Endothelial cell of umbilical vein (primary cell): ENCODE results near the gene MED7. TPM values are rescaled to one million over a fixed set of nuclear protein-coding genes. Genes with fewer than 3 reads are reported as not detected.

ENCODE experiments used
- BruUV-seq: library from RNA; stranded (reverse); fragments of 400-500 nt; replicated peaks from 2 replicates; lab custom pipeline; 2021; lab: Mats Ljungman, UMichigan
- CTCF ChIA-PET: fragments of 300-600, 350-600 bp; sonication (Branson Sonifier 250); formaldehyde crosslinking; loops from one replicate; lab custom pipeline; 2021; ENCODE audit warnings: antibody characterized with exemption, inconsistent platforms; lab: Charles Lee
- POLR2A ChIA-PET: fragments of 300-600, 350-600 bp; sonication (Branson Sonifier 250); formaldehyde crosslinking; loops from one replicate; lab custom pipeline; 2021; ENCODE audit warnings: antibody characterized with exemption, inconsistent platforms; lab: Charles Lee
- DNase-seq: peaks from one replicate; pipeline ENCODE4 v3.0.0-alpha.2; 2011; ENCODE audit warnings: low read depth, low spot score
- FAIRE-seq: peaks from 2 replicates; lab custom pipeline; 2011; peaks lifted over from hg19 to GRCh38; lab: Jason Lieb, UNC
- H2AFZ ChIP-seq: 2 replicates; pipeline ENCODE4 v1.6.0; 2012; ENCODE audit warnings: low read depth, low read length, control low read depth, inconsistent platforms
- H3K27ac ChIP-seq: 2 replicates; pipeline ENCODE4 v1.5.1; 2011; ENCODE audit warnings: low read depth, mild to moderate bottlenecking, control low read depth, low read length, moderate library complexity; ENCODE audit not compliant: insufficient read depth
- H3K27me3 ChIP-seq, 2 experiments: 2 replicates each; pipeline versions ENCODE4 v1.6.0 to v1.6.1; 2011; ENCODE audit warnings: low read length in 2 of 2, mixed read lengths in 1 of 2; ENCODE audit not compliant: control insufficient read depth in 2 of 2, insufficient read depth in 2 of 2
- H3K36me3 ChIP-seq, 2 experiments: 2 replicates in 1 of 2; 3 replicates in 1 of 2; pipeline ENCODE4 v1.5.1; 2011; ENCODE audit warnings: low read length in 2 of 2, mild to moderate bottlenecking in 1 of 2, moderate library complexity in 1 of 2; ENCODE audit not compliant: control insufficient read depth in 2 of 2, insufficient read depth in 2 of 2; ENCODE audit errors: extremely low read depth in 1 of 2
- H3K4me1 ChIP-seq: 3 replicates; pipeline ENCODE4 v1.5.1; 2011; ENCODE audit warnings: mild to moderate bottlenecking, low read length; ENCODE audit not compliant: control insufficient read depth, insufficient read depth; ENCODE audit errors: extremely low read depth
- H3K4me2 ChIP-seq: 2 replicates; pipeline ENCODE4 v1.6.1; 2011; ENCODE audit warnings: low read length, control low read depth, mixed read lengths; ENCODE audit not compliant: insufficient read depth
- H3K4me3 ChIP-seq, 3 experiments: fragments of 200-600 bp in 1 of 3; sonication (generic), shearing (Covaris generic) in 1 of 3; replicated peaks in 1 of 3; 2 replicates each; pipeline ENCODE4 v1.5.1; 2011 to 2016; ENCODE audit warnings: control low read depth in 3 of 3, low read length in 3 of 3, mild to moderate bottlenecking in 2 of 3, inconsistent platforms in 1 of 3, low read depth in 1 of 3, moderate library complexity in 1 of 3; ENCODE audit not compliant: insufficient read depth in 1 of 3
- H3K79me2 ChIP-seq: 2 replicates; pipeline ENCODE4 v1.6.0; 2012; ENCODE audit warnings: low read length, inconsistent platforms; ENCODE audit not compliant: control insufficient read depth, insufficient read depth
- H3K9ac ChIP-seq: replicated peaks from 2 replicates; pipeline ENCODE3; 2011; ENCODE audit warnings: low read length, control low read depth; ENCODE audit not compliant: insufficient read depth; ENCODE audit errors: extremely low read depth
- H3K9me1 ChIP-seq: replicated peaks from 3 replicates; pipeline ENCODE4 v1.6.0; 2011; ENCODE audit warnings: mild to moderate bottlenecking, low read length; ENCODE audit not compliant: control insufficient read depth, insufficient read depth; ENCODE audit errors: extremely low read depth
- H3K9me3 ChIP-seq: replicated peaks from 2 replicates; pipeline ENCODE4 v1.5.1; 2012; ENCODE audit warnings: low read length, inconsistent platforms; ENCODE audit not compliant: control insufficient read depth, insufficient read depth
- H4K20me1 ChIP-seq: replicated peaks from 2 replicates; pipeline ENCODE3; 2011; ENCODE audit warnings: mild to moderate bottlenecking, low read length; ENCODE audit not compliant: control insufficient read depth, insufficient read depth; ENCODE audit errors: extremely low read depth
- EZH2 ChIP-seq: IDR thresholded peaks from 2 replicates; pipeline ENCODE4 v1.6.1; 2012; ENCODE audit warnings: borderline replicate concordance, low read depth, mild to moderate bottlenecking, moderate library complexity, low read length, inconsistent platforms; ENCODE audit not compliant: severe bottlenecking
- FOS ChIP-seq: IDR thresholded peaks from 2 replicates; pipeline ENCODE4 v1.6.1; 2011; ENCODE audit warnings: mild to moderate bottlenecking, low read length, moderate library complexity, borderline replicate concordance; ENCODE audit not compliant: insufficient read depth
- GATA2 ChIP-seq: IDR thresholded peaks from 2 replicates; pipeline ENCODE4 v1.7.0; 2011; ENCODE audit warnings: low read depth, mild to moderate bottlenecking, moderate library complexity, mixed read lengths, low read length; ENCODE audit not compliant: insufficient read length, insufficient read depth
- JUN ChIP-seq: IDR thresholded peaks from 2 replicates; pipeline ENCODE4 v1.6.1; 2011; ENCODE audit warnings: borderline replicate concordance, low read depth; ENCODE audit not compliant: insufficient read length, insufficient read depth
- MYC ChIP-seq: IDR thresholded peaks from one replicate; pipeline ENCODE4 v1.6.1; 2011; ENCODE audit warnings: mild to moderate bottlenecking, low read depth, low read length
- POLR2A ChIP-seq: IDR thresholded peaks from 2 replicates; pipeline ENCODE4 v1.6.1; 2012; ENCODE audit warnings: low read depth, mild to moderate bottlenecking, control low read depth, low read length
- POLR2AphosphoS5 ChIP-seq: IDR thresholded peaks from 2 replicates; pipeline ENCODE4 v1.6.1; 2012; ENCODE audit warnings: low read depth, mild to moderate bottlenecking, control low read depth, low read length, moderate library complexity; ENCODE audit not compliant: insufficient read depth
- dilution Hi-C: fragments of 300-500 bp; cut with MboI; formaldehyde crosslinking; loops from one replicate; pipeline ENCODE4 v1.15.0; 2019; ENCODE audit warnings: low sequenced_read_pairs; ENCODE audit not compliant: extremely low pct_ligation_motif_present
- intact Hi-C: fragments of 100-400 bp; cut with micrococcal nuclease; formaldehyde crosslinking; loops from one replicate; pipeline ENCODE4 v1.10.0; 2022
- polyA plus RNA-seq, 4 experiments: library from polyadenylated mRNA; depleted of rRNA in 3 of 4; stranded (reverse) in 3 of 4; unstranded in 1 of 4; fragments of >200 nt; gene quantifications; 2 replicates each; pipeline versions ENCODE4 v1.2.1 to v1.2.3, GENCODE V29; 2011 to 2012; ENCODE audit warnings: missing spikeins in 1 of 4
- total RNA-seq: library from RNA; stranded (reverse); gene quantifications from 2 replicates; pipeline ENCODE4 v1.2.3, GENCODE V29; 2021
- TF ChIP-seq, protein P1 (sequence below), 2 donors: IDR thresholded peaks; 1 replicate in 1 of 2; 2 replicates in 1 of 2; pipeline ENCODE4 v1.5.1; 2011; ENCODE audit warnings: low read length in 2 of 2, mild to moderate bottlenecking in 2 of 2, moderate library complexity in 2 of 2, control low read depth in 1 of 2, inconsistent platforms in 1 of 2, low read depth in 1 of 2; ENCODE audit not compliant: insufficient read depth in 1 of 2; ENCODE audit errors: extremely low read depth in 1 of 2
- TF ChIP-seq, protein P2 (sequence below): IDR thresholded peaks from 2 replicates; pipeline ENCODE4 v1.6.1; 2011; ENCODE audit not compliant: insufficient read depth, insufficient read length

The MED7 gene
- total and polyA plus RNA-seq, 2 donors (not counting 3 experiments of a cell fraction or from before 2014, with no cell fraction given): 4.3 to 9.2 TPM

DNA sequence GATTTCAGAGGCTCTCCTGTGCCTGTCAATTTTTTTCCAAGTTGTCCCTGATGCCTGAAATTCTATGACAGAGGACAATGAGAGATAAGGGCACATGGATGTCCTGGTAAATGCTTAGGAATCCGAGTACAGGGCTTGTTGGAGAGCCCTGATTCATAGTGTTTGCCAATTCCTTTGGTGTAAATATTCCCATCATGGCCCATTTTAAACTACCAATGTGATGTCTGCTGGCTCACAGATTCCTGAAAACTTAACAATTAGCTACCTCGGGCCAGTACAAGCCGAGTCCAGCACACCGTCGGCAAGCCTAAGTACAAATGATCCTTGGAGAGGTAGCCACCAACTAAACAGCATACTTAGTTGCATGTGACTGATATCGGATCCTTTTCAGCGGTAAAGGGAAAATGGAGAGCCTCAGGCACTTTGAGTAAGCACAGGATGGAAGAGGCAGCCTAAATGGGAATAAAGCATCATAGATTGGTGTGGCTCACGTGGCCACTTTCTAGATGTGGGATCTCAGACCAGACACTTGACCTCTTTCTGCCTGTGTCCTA, 41.5 kb upstream of the MED7 start:
- TF ChIP-seq JUN: no peak
- no peak for TF ChIP-seq GATA2
- no peak for TF ChIP-seq POLR2AphosphoS5
- TF ChIP-seq, protein P1, sequence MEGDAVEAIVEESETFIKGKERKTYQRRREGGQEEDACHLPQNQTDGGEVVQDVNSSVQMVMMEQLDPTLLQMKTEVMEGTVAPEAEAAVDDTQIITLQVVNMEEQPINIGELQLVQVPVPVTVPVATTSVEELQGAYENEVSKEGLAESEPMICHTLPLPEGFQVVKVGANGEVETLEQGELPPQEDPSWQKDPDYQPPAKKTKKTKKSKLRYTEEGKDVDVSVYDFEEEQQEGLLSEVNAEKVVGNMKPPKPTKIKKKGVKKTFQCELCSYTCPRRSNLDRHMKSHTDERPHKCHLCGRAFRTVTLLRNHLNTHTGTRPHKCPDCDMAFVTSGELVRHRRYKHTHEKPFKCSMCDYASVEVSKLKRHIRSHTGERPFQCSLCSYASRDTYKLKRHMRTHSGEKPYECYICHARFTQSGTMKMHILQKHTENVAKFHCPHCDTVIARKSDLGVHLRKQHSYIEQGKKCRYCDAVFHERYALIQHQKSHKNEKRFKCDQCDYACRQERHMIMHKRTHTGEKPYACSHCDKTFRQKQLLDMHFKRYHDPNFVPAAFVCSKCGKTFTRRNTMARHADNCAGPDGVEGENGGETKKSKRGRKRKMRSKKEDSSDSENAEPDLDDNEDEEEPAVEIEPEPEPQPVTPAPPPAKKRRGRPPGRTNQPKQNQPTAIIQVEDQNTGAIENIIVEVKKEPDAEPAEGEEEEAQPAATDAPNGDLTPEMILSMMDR (IDR thresholded peaks at IDR 0.05; ENCODE audit: extremely low read depth in 1 of 2, insufficient read depth in 1 of 2, low read depth in 1 of 2, low read length in 2 of 2): no peak
- no peak for TF ChIP-seq POLR2A
- TF ChIP-seq, protein P2, sequence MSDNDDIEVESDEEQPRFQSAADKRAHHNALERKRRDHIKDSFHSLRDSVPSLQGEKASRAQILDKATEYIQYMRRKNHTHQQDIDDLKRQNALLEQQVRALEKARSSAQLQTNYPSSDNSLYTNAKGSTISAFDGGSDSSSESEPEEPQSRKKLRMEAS: no peak
- no peak for TF ChIP-seq MYC
- no peak for TF ChIP-seq EZH2
- no peak for TF ChIP-seq FOS
- dilution Hi-C loops: no loop called here
- no peak for FAIRE-seq
- Histone ChIP-seq H3K27ac (no peak overlapping the region), H3K9me3 (no peaks in the 10 kb centered on the region), H3K9ac (no peak overlapping the region), H4K20me1 (no peaks in the 10 kb centered on the region), H3K79me2 (no peaks in the 10 kb centered on the region), H3K4me2 (no peak overlapping the region), H2AFZ (no peak overlapping the region), H3K4me1 (no peaks in the 10 kb centered on the region), H3K4me3 (no peak overlapping the region), H3K27me3 (no peaks in the 10 kb centered on the region), H3K36me3 (no peaks in the 10 kb centered on the region), H3K9me1 (no peaks in the 10 kb centered on the region)
- POLR2A ChIA-PET: no interaction called here
- DNase-seq: no peak
- intact Hi-C loops: no loop called here
- BruUV-seq: no TSS peak
- CTCF ChIA-PET: no interaction called here
